HG02973 (cell line): ENCODE measurements around the gene PLA2G4E.

Experiments used
- ATAC-seq: cut with Tn5 transposase; IDR thresholded peaks from one replicate; pipeline ENCODE4 v1.9.1; 2021; ENCODE audit warnings: moderate library complexity; ENCODE audit not compliant: unreplicated experiment

PLA2G4E gene

GRCh38 chr15:42053914-42054313 is 33.1 kb upstream of the PLA2G4E start:
- ATAC-seq: no peak

GRCh38 chr15:42053010-42053409 is 32.2 kb upstream of the PLA2G4E start:
- no peak for ATAC-seq

- ATAC-seq: no peak
Observed at GRCh38 chr15:42050484-42051255, 29.8 kb upstream of the PLA2G4E start.

- no peak for ATAC-seq
Observed at GRCh38 chr15:42048821-42049200, 28.0 kb upstream of the PLA2G4E start.

- no peak for ATAC-seq
Observed at GRCh38 chr15:42048080-42048820, 27.4 kb upstream of the PLA2G4E start.

GRCh38 chr15:42046597-42046996 is 25.8 kb upstream of the PLA2G4E start:
- ATAC-seq: no peak

GRCh38 chr15:42045211-42045615 is 24.4 kb upstream of the PLA2G4E start:
- no peak for ATAC-seq

- ATAC-seq: no peak
Observed at GRCh38 chr15:42042602-42043400, 22.0 kb upstream of the PLA2G4E start.

- no peak for ATAC-seq
Observed at GRCh38 chr15:42038401-42038800, 17.6 kb upstream of the PLA2G4E start.

GRCh38 chr15:42037656-42038055 is 16.8 kb upstream of the PLA2G4E start:
- ATAC-seq: no peak

GRCh38 chr15:42036966-42037365 is 16.1 kb upstream of the PLA2G4E start:
- no peak for ATAC-seq

GRCh38 chr15:42036112-42036905 is 15.5 kb upstream of the PLA2G4E start:
- no peak for ATAC-seq

GRCh38 chr15:42035435-42035761 is 14.6 kb upstream of the PLA2G4E start:
- ATAC-seq: peak; percentile 73

GRCh38 chr15:42034628-42035434 is 14.0 kb upstream of the PLA2G4E start:
- ATAC-seq: peak; percentile 3

- ATAC-seq: no peak
Observed at GRCh38 chr15:42033214-42033873, 12.5 kb upstream of the PLA2G4E start.

GRCh38 chr15:42032376-42033213 is 11.8 kb upstream of the PLA2G4E start:
- no peak for ATAC-seq

GRCh38 chr15:42031198-42031915 is 10.5 kb upstream of the PLA2G4E start:
- no peak for ATAC-seq

- no peak for ATAC-seq
Observed at GRCh38 chr15:42027521-42027920, 6.7 kb upstream of the PLA2G4E start.
